SK-N-SH treated with all-trans-retinoic acid at 6 μM for 48 hours (cell line): Measurements from ENCODE around the gene LRRC26.

Experiments used
- ATAC-seq: fragments of 200-7000 bp; cut with Tn5 transposase; 3 replicates; pipeline ENCODE4 v1.9.1; 2020; ENCODE audit warnings: mild to moderate bottlenecking, moderate library complexity
- ARNTL ChIP-seq: fragments of 450-650 bp; formaldehyde crosslinking; IDR thresholded peaks from 2 replicates; pipeline ENCODE4 v1.5.0; 2020; ENCODE audit warnings: low read depth, mild to moderate bottlenecking, moderate library complexity, borderline replicate concordance
- CREB5 ChIP-seq: fragments of 250-450 bp; sonication (Bioruptor Pico); IDR thresholded peaks from 2 replicates; pipeline ENCODE4 v1.5.1; 2020; ENCODE audit warnings: low read depth, mild to moderate bottlenecking, moderate library complexity
- CSDC2 ChIP-seq: fragments of 250-450 bp; sonication (Bioruptor Pico); IDR thresholded peaks from 2 replicates; pipeline ENCODE4 v1.5.0; 2020; ENCODE audit warnings: mild to moderate bottlenecking, moderate library complexity
- CSRNP3 ChIP-seq: fragments of 250-450 bp; sonication (Bioruptor Pico); IDR thresholded peaks from 2 replicates; pipeline ENCODE4 v1.5.1; 2021; ENCODE audit warnings: mild to moderate bottlenecking, moderate library complexity
- ESRRG ChIP-seq: fragments of 250-450 bp; sonication (Bioruptor Pico); IDR thresholded peaks from 2 replicates; pipeline ENCODE4 v1.6.1; 2021; ENCODE audit warnings: mild to moderate bottlenecking
- GLIS3 ChIP-seq: fragments of 250-450 bp; sonication (Bioruptor Pico); IDR thresholded peaks from 2 replicates; pipeline ENCODE4 v1.5.0; 2020; ENCODE audit warnings: mild to moderate bottlenecking, moderate library complexity
- OSR1 ChIP-seq: fragments of 250-450 bp; sonication (Bioruptor Pico); IDR thresholded peaks from 2 replicates; pipeline ENCODE4 v1.8.0; 2022; ENCODE audit warnings: moderate library complexity, mild to moderate bottlenecking, inconsistent platforms
- PATZ1 ChIP-seq: fragments of 250-450 bp; sonication (Bioruptor Pico); IDR thresholded peaks from 2 replicates; pipeline ENCODE4 v1.8.0; 2020; ENCODE audit warnings: mild to moderate bottlenecking, moderate library complexity, borderline replicate concordance
- PPARA ChIP-seq: fragments of 250-450 bp; sonication (Bioruptor Pico); IDR thresholded peaks from 2 replicates; pipeline ENCODE4 v1.5.0; 2020; ENCODE audit warnings: mild to moderate bottlenecking, borderline replicate concordance
- TOX ChIP-seq: fragments of 250-450 bp; sonication (Bioruptor Pico); IDR thresholded peaks from 2 replicates; pipeline ENCODE4 v1.8.0; 2021; ENCODE audit warnings: mild to moderate bottlenecking, moderate library complexity, borderline replicate concordance
- TSHZ2 ChIP-seq: fragments of 250-450 bp; sonication (Bioruptor Pico); IDR thresholded peaks from 2 replicates; pipeline ENCODE4 v1.5.0; 2020; ENCODE audit warnings: mild to moderate bottlenecking, moderate library complexity
- ZC3H10 ChIP-seq: fragments of 250-450 bp; sonication (Bioruptor Pico); IDR thresholded peaks from 2 replicates; pipeline ENCODE4 v1.5.1; 2021; ENCODE audit warnings: mild to moderate bottlenecking, moderate library complexity
- ZFP3 ChIP-seq: fragments of 250-450 bp; sonication (Bioruptor Pico); IDR thresholded peaks from 2 replicates; pipeline ENCODE4 v1.5.0; 2020; ENCODE audit warnings: mild to moderate bottlenecking, moderate library complexity
- ZFP30 ChIP-seq: fragments of 450-650 bp; formaldehyde crosslinking; IDR thresholded peaks from 2 replicates; pipeline ENCODE4 v1.5.0; 2022; ENCODE audit warnings: mild to moderate bottlenecking, moderate library complexity
- ZNF565 ChIP-seq: fragments of 450-650 bp; formaldehyde crosslinking; conservative IDR thresholded peaks from 2 replicates; pipeline ENCODE4 v1.5.0; 2020; ENCODE audit warnings: low read depth, mild to moderate bottlenecking, moderate library complexity
- ZNF70 ChIP-seq: fragments of 450-650 bp; formaldehyde crosslinking; IDR thresholded peaks from 2 replicates; pipeline ENCODE4 v1.5.0; 2020; ENCODE audit warnings: mild to moderate bottlenecking, moderate library complexity
- ZNF8 ChIP-seq: fragments of 450-650 bp; formaldehyde crosslinking; IDR thresholded peaks from 2 replicates; pipeline ENCODE4 v1.5.0; 2020; ENCODE audit warnings: mild to moderate bottlenecking, moderate library complexity

The LRRC26 gene

GRCh38 chr9:137215196-137215986, 45.5 kb upstream of the LRRC26 start:
- ATAC-seq = no peak
- no peak for TF ChIP-seq PATZ1
- TF ChIP-seq ZNF8 (CRISPR knock-in tag) = no peak
- TF ChIP-seq ZNF565 (CRISPR knock-in tag) = no peak
- no peak for TF ChIP-seq TSHZ2 (CRISPR knock-in tag)
- TF ChIP-seq PPARA = no peak
- no peak for TF ChIP-seq ZFP3 (CRISPR knock-in tag)
- TF ChIP-seq GLIS3 (CRISPR knock-in tag) = no peak
- no peak for TF ChIP-seq ZFP30
- TF ChIP-seq CSDC2 (CRISPR knock-in tag) = no peak
- no peak for TF ChIP-seq TOX (CRISPR knock-in tag)
- no peak for TF ChIP-seq ESRRG (CRISPR knock-in tag)

GRCh38 chr9:137214620-137215019, 44.8 kb upstream of the LRRC26 start:
- TF ChIP-seq ZC3H10 (CRISPR knock-in tag) (no peak), ESRRG (CRISPR knock-in tag) (no peak), PATZ1 (no peak)
- no peak for ATAC-seq

GRCh38 chr9:137213160-137214060, 43.6 kb upstream of the LRRC26 start:
- TF ChIP-seq ZFP3 (CRISPR knock-in tag) (no peak), TOX (CRISPR knock-in tag) (no peak), ZNF8 (CRISPR knock-in tag) (no peak), CSRNP3 (CRISPR knock-in tag) (no peak), ZNF70 (CRISPR knock-in tag) (no peak), OSR1 (CRISPR knock-in tag) (no peak), TSHZ2 (CRISPR knock-in tag) (no peak), ARNTL (CRISPR knock-in tag) (no peak), PATZ1 (no peak), CREB5 (no peak), ESRRG (CRISPR knock-in tag) (no peak)
- ATAC-seq = peak; percentile 16
